Calu3 (cell line): ENCODE measurements around the gene BICRAL. TPM values are rescaled to one million over a fixed set of nuclear protein-coding genes. Genes with fewer than 3 reads are reported as not detected.
"Not testable (repeated sequence)": the region's sequence is repeated elsewhere in the genome, so short reads cannot be mapped to it uniquely, and the experiment has no call there.

Experiments
- BruUV-seq: library from RNA; stranded (reverse); fragments of 400-500 nt; replicated peaks from 2 replicates; lab custom pipeline; 2021; lab: Mats Ljungman, UMichigan
- CTCF ChIA-PET: fragments of 300-600 bp; sonication (Branson Sonifier 250); formaldehyde crosslinking; loops from one replicate; lab custom pipeline; 2022; ENCODE audit warnings: antibody characterized with exemption; lab: Charles Lee
- DNase-seq: peaks from one replicate; pipeline ENCODE4 v3.0.0; 2022
- H3K27ac Mint-ChIP-seq: one replicate; pipeline ENCODE4 v1.8.0; 2022; ENCODE audit warnings: mixed read lengths; ENCODE audit not compliant: unreplicated experiment
- H3K27me3 Mint-ChIP-seq: one replicate; pipeline ENCODE4 v1.8.0; 2022; ENCODE audit warnings: mixed read lengths; ENCODE audit not compliant: unreplicated experiment
- H3K36me3 Mint-ChIP-seq: one replicate; pipeline ENCODE4 v1.8.0; 2022; ENCODE audit warnings: mild to moderate bottlenecking, moderate library complexity, mixed read lengths; ENCODE audit not compliant: insufficient read depth, unreplicated experiment
- H3K4me1 Mint-ChIP-seq: one replicate; pipeline ENCODE4 v1.8.0; 2022; ENCODE audit warnings: mild to moderate bottlenecking, low read depth, mixed read lengths; ENCODE audit not compliant: unreplicated experiment
- H3K4me3 Mint-ChIP-seq: one replicate; pipeline ENCODE4 v1.8.0; 2022; ENCODE audit warnings: mild to moderate bottlenecking, low read depth, moderate library complexity, mixed read lengths; ENCODE audit not compliant: unreplicated experiment
- H3K9me3 Mint-ChIP-seq: one replicate; pipeline ENCODE4 v1.8.0; 2022; ENCODE audit warnings: low read depth, mixed read lengths; ENCODE audit not compliant: unreplicated experiment
- CTCF ChIP-seq: fragments of 200-600 bp; IDR thresholded peaks from one replicate; pipeline ENCODE4 v1.8.0; 2022; ENCODE audit warnings: antibody characterized with exemption; ENCODE audit not compliant: unreplicated experiment
- intact Hi-C: fragments of 100-400 bp; cut with micrococcal nuclease; formaldehyde crosslinking; loops from one replicate; pipeline ENCODE4 v1.10.0; 2022; ENCODE audit not compliant: unreplicated experiment
- total RNA-seq: library from RNA; stranded (reverse); gene quantifications from 2 replicates; pipeline ENCODE4 v1.2.3, GENCODE V29; 2022

The BICRAL gene
- total RNA-seq, 1 experiment from 2014 or later, result 19.2 TPM

GRCh38 chr6:42899871-42900270 is 118.0 kb downstream of the BICRAL start:
- peaks cover 19% of the 10 kb centered on the region for H3K4me1 Mint-ChIP-seq
- no peak overlapping the region for H3K4me3 Mint-ChIP-seq
- no peaks in the 10 kb centered on the region for H3K36me3 Mint-ChIP-seq
- TF ChIP-seq CTCF, result no peak
- no TSS peak for BruUV-seq
- intact Hi-C loops, result loop anchor here (2.0 to 5.0 kb wide), 3 partner anchors 82 to 239 kb away; partner anchors contain the start of gene PPP2R5D
- no peak overlapping the region for H3K27ac Mint-ChIP-seq
- DNase-seq, result no peak
- H3K9me3 Mint-ChIP-seq, result no peaks in the 10 kb centered on the region
- H3K27me3 Mint-ChIP-seq, result peaks cover 11% of the 10 kb centered on the region
- CTCF ChIA-PET, result no interaction called here

GRCh38 chr6:42901538-42901957 is 119.7 kb downstream of the BICRAL start:
- no peaks in the 10 kb centered on the region for H3K36me3 Mint-ChIP-seq
- H3K4me3 Mint-ChIP-seq, result no peak overlapping the region
- no TSS peak for BruUV-seq
- CTCF ChIA-PET, result interaction anchor here (1.1 to 1.4 kb wide), 2 partner anchors 28 to 228 kb away, joined by 3 to 4 read pairs; partner anchors contain the start of gene CNPY3
- no peaks in the 10 kb centered on the region for H3K9me3 Mint-ChIP-seq
- intact Hi-C loops, result loop anchor here (1.0 to 5.0 kb wide), 4 partner anchors 81 to 243 kb away; partner anchors contain the start of gene PPP2R5D
- H3K27ac Mint-ChIP-seq, result no peak overlapping the region
- DNase-seq, result peak; percentile 89
- H3K27me3 Mint-ChIP-seq, result peaks cover 21% of the 10 kb centered on the region
- H3K4me1 Mint-ChIP-seq, result peaks cover 19% of the 10 kb centered on the region
- TF ChIP-seq CTCF, result peak; percentile 82

GRCh38 chr6:42902429-42903263 is 120.8 kb downstream of the BICRAL start:
- not testable (repeated sequence) for BruUV-seq, H3K27ac Mint-ChIP-seq, H3K9me3 Mint-ChIP-seq, DNase-seq, H3K36me3 Mint-ChIP-seq
- H3K4me3 Mint-ChIP-seq, result peak overlapping the region; percentile 11
- H3K4me1 Mint-ChIP-seq, result peaks cover 19% of the 10 kb centered on the region
- intact Hi-C loops, result loop anchor here (5.0 kb wide), 2 partner anchors 80 to 95 kb away; partner anchors contain the start of gene PPP2R5D
- H3K27me3 Mint-ChIP-seq, result peaks cover 32% of the 10 kb centered on the region
- CTCF ChIA-PET, result interaction anchor here (0.9 to 1.4 kb wide), 2 partner anchors 27 to 432 kb away, joined by 4 read pairs; partner anchors contain the start of gene CNPY3

- peaks cover 41% of the 10 kb centered on the region for H3K27me3 Mint-ChIP-seq
- H3K9me3 Mint-ChIP-seq, result no peaks in the 10 kb centered on the region
- DNase-seq, result no peak
- intact Hi-C loops, result loop anchor here (5.0 kb wide), 2 partner anchors 78 to 93 kb away; partner anchors contain the start of gene PPP2R5D
- peaks cover 19% of the 10 kb centered on the region for H3K4me1 Mint-ChIP-seq
- BruUV-seq, result no TSS peak
- CTCF ChIA-PET, result interaction anchor here (0.6 kb wide), 2 partner anchors 39 to 437 kb away, joined by 4 to 5 read pairs; no protein-coding TSS in a partner anchor
- H3K4me3 Mint-ChIP-seq, result no peak overlapping the region
- no peak overlapping the region for H3K27ac Mint-ChIP-seq
- no peaks in the 10 kb centered on the region for H3K36me3 Mint-ChIP-seq
- no peak for TF ChIP-seq CTCF
Measured at GRCh38 chr6:42904467-42904866, 122.6 kb downstream of the BICRAL start.
